Subcutaneous abdominal adipose tissue (tissue), 5 donors: Measurements from ENCODE around the gene C17orf58.
"Not testable (repeated sequence)": the region's sequence is repeated elsewhere in the genome, so short reads cannot be mapped to it uniquely, and the experiment has no call there.

Source experiments
- H3K27ac ChIP-seq: one replicate; pipeline ENCODE4 v1.7.0; 2013; ENCODE audit warnings: low read depth, mild to moderate bottlenecking, inconsistent platforms, low read length, moderate library complexity
- H3K27me3 ChIP-seq, 5 donors: one replicate each; pipeline ENCODE4 v1.7.0; 2013; ENCODE audit warnings: low read length in 5 of 5, inconsistent platforms in 1 of 5; ENCODE audit not compliant: control insufficient read depth in 5 of 5, insufficient read depth in 4 of 5
- H3K36me3 ChIP-seq, 5 donors: one replicate each; pipeline ENCODE4 v1.7.0; 2013; ENCODE audit warnings: low read length in 5 of 5; ENCODE audit not compliant: control insufficient read depth in 5 of 5, insufficient read depth in 5 of 5
- H3K4me1 ChIP-seq, 5 donors: one replicate each; pipeline ENCODE4 v1.7.0; 2013; ENCODE audit warnings: low read length in 5 of 5, mild to moderate bottlenecking in 3 of 5, moderate library complexity in 1 of 5; ENCODE audit not compliant: control insufficient read depth in 5 of 5, insufficient read depth in 5 of 5
- H3K4me3 ChIP-seq, 5 donors: one replicate each; pipeline ENCODE4 v1.7.0; 2013; ENCODE audit warnings: low read length in 5 of 5, low read depth in 1 of 5
- H3K9ac ChIP-seq, 5 donors: one replicate each; pipeline ENCODE4 v1.7.0; 2013; ENCODE audit warnings: low read length in 5 of 5, mild to moderate bottlenecking in 4 of 5, moderate library complexity in 3 of 5
- H3K9me3 ChIP-seq, 5 donors: one replicate each; pipeline ENCODE4 v1.7.0; 2013; ENCODE audit warnings: low read length in 5 of 5; ENCODE audit not compliant: control insufficient read depth in 5 of 5
- donor health status: healthy.
- donor health status: healthy.
- donor health status: healthy.
- donor health status: healthy.
- donor health status: healthy.

C17orf58 gene

DNA sequence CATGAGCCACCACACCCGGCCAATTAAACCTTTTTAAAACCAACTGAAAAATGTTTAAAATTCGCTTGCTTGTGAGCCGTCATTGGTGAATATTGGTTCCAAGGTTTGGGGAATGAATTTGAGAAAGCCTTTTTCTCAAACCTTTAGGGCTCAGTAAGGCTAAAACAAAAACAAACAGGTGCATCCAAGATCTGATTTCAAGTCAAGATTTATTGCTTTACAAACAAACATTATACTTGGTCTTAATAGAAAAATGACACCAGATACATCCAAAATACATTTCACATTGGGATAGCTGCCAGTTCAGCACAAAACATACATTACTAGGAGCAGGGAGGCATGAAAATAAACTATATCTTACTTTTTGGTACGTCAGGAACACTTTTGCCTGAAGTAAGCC lies 5.4 kb downstream of the C17orf58 start:
- Histone ChIP-seq H3K27ac (no peak overlapping the region), H3K9me3 (no peaks in the 10 kb centered on the region), H3K27me3 (no peaks in the 10 kb centered on the region), H3K4me1 (peaks cover 4 to 33% (median 23%) of the 10 kb centered on the region in 5 donors), H3K36me3 (no peaks in the 10 kb centered on the region), H3K9ac (no peak overlapping the region), H3K4me3 (no peak overlapping the region)

DNA sequence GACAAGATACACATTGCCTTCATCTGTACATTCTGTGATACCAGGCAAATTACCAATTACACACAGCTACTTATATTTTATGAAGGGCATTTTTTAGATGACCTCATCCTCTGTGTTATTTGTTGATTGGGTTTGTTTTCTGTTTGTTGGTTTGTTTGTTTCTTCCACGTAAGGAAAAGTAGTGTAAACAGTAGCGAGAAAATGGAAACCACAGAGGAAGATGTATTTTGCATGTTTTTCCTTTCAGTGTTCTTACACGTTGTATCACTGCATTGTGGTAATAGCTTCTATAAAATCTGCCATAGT lies 12.9 kb downstream of the C17orf58 start:
- no peak overlapping the region for H3K9ac ChIP-seq

GRCh38 chr17:67982686-67983382 lies 13.4 kb downstream of the C17orf58 start:
- Histone ChIP-seq H3K4me3 (no peak overlapping the region), H3K36me3 (peaks cover 4 to 11% (median 5%) of the 10 kb centered on the region in 5 donors), H3K9ac (no peak overlapping the region), H3K27ac (no peak overlapping the region), H3K9me3 (peaks cover 0 to 3% (median 0%) of the 10 kb centered on the region in 5 donors), H3K4me1 (no peaks in the 10 kb centered on the region), H3K27me3 (no peaks in the 10 kb centered on the region)

More for the DNA sequence above, 12.9 kb downstream of the C17orf58 start:
- Histone ChIP-seq H3K4me1 (no peaks in the 10 kb centered on the region), H3K4me3 (no peak overlapping the region), H3K27me3 (no peaks in the 10 kb centered on the region), H3K36me3 (peaks cover 4 to 11% (median 5%) of the 10 kb centered on the region in 5 donors), H3K27ac (no peak overlapping the region), H3K9me3 (peaks cover 0 to 3% (median 0%) of the 10 kb centered on the region in 5 donors)

- no peak overlapping the region for H3K9ac ChIP-seq
- no peak overlapping the region for H3K27ac ChIP-seq
- H3K27me3 ChIP-seq, result no peaks in the 10 kb centered on the region
- H3K4me3 ChIP-seq, result no peak overlapping the region
- H3K4me1 ChIP-seq, result no peaks in the 10 kb centered on the region
- H3K9me3 ChIP-seq, result peaks cover 0 to 3% (median 0%) of the 10 kb centered on the region in 5 donors
- peaks cover 4 to 11% (median 5%) of the 10 kb centered on the region in 5 donors for H3K36me3 ChIP-seq
Observed at GRCh38 chr17:67982034-67982640, 14.1 kb downstream of the C17orf58 start.

GRCh38 chr17:67980883-67981282 lies 15.4 kb downstream of the C17orf58 start:
- not testable (repeated sequence) for H3K27ac ChIP-seq, H3K4me1 ChIP-seq, H3K4me3 ChIP-seq, H3K9ac ChIP-seq, H3K27me3 ChIP-seq, H3K9me3 ChIP-seq
- H3K36me3 ChIP-seq, result peaks cover 4 to 16% (median 10%) of the 10 kb centered on the region in 5 donors

DNA sequence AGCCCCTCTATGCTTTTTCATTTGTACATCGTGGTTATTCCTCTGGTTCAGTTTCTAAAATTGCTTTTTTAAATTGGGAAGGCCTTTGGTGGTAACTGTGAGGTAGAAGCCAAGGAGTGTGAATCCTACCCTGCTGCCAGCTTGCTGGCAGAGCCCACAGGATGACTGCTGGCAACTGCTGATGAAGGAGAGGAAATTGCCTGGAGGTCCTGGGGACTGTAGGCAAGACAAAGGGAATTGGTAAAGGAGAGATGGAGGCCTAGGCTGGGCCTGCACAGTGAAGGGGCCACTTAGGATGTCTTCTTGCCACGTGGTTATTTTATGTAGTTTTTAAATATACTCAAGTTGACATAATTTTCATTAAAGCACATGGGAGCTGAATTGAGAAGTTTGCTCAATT lies 15.8 kb downstream of the C17orf58 start:
- Histone ChIP-seq H3K27ac (no peak overlapping the region), H3K4me1 (no peaks in the 10 kb centered on the region), H3K4me3 (no peak overlapping the region), H3K36me3 (peaks cover 4 to 20% (median 10%) of the 10 kb centered on the region in 5 donors), H3K9ac (no peak overlapping the region), H3K27me3 (no peaks in the 10 kb centered on the region), H3K9me3 (peaks cover 0 to 3% (median 0%) of the 10 kb centered on the region in 5 donors)

DNA sequence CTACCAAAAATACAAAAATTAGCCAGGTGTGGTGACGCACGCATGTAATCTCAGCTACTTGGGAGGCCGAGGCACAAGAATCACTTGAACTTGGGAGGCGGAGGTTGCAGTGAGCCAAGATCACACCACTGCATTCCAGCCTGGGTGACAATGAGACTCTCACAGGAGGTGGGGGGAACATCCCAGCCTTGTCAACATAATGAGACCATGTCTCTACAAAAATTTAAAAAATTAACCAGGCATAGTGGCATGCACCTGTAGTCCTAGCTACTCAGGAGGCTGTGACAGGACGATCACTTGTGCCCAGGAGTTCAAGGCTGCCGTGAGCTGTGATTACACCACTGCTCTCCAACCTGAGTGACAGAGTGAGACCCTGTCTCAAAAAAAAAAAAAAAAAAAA lies 20.0 kb downstream of the C17orf58 start:
- peaks cover 4 to 30% (median 16%) of the 10 kb centered on the region in 5 donors for H3K36me3 ChIP-seq
- H3K27ac ChIP-seq, H3K27me3 ChIP-seq, H3K4me3 ChIP-seq, H3K9me3 ChIP-seq, H3K4me1 ChIP-seq, H3K9ac ChIP-seq: not testable (repeated sequence)

DNA sequence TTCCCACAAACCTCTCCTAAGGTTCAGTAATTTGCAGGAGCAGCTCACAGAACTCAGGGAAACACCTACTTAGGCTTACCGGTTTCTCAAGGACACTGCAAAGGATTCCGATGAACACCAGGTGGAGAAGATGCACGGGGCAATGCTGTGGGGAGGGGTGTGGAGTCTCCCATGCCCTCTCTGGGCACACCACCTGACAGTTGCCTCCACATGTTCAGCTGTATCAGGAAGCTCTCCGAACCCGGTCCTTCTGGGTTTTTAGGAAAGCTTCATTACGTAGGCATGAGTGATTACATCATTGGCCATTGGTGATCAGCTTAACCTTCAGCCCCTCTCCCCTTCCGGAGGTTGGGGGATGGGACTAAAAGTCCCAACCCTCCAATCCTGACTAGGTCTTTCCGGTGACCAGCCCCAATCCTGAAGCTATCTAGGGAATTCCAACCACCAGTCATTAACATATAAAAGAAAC lies 21.6 kb downstream of the C17orf58 start:
- H3K4me3 ChIP-seq, result no peak overlapping the region
- H3K36me3 ChIP-seq, result peaks cover 4 to 34% (median 16%) of the 10 kb centered on the region in 5 donors
- H3K4me1 ChIP-seq, result no peaks in the 10 kb centered on the region
- no peak overlapping the region for H3K27ac ChIP-seq
- H3K9ac ChIP-seq, result no peak overlapping the region
- peaks cover 0 to 3% (median 0%) of the 10 kb centered on the region in 5 donors for H3K9me3 ChIP-seq
- no peaks in the 10 kb centered on the region for H3K27me3 ChIP-seq

- Histone ChIP-seq H3K4me3 (no peak overlapping the region), H3K27ac (no peak overlapping the region), H3K27me3 (no peaks in the 10 kb centered on the region), H3K9me3 (peaks cover 0 to 3% (median 0%) of the 10 kb centered on the region in 5 donors), H3K9ac (no peak overlapping the region), H3K36me3 (peaks cover 4 to 34% (median 16%) of the 10 kb centered on the region in 5 donors), H3K4me1 (no peaks in the 10 kb centered on the region)
Observed at GRCh38 chr17:67974185-67974584, 22.1 kb downstream of the C17orf58 start.

GRCh38 chr17:67970783-67971182 lies 25.5 kb downstream of the C17orf58 start:
- H3K27me3 ChIP-seq, result no peaks in the 10 kb centered on the region
- peaks cover 15 to 42% (median 18%) of the 10 kb centered on the region in 5 donors for H3K36me3 ChIP-seq

More at GRCh38 chr17:67970783-67971182, 25.5 kb downstream of the C17orf58 start:
- no peak overlapping the region for H3K9ac ChIP-seq
- H3K4me3 ChIP-seq, result no peak overlapping the region
- no peaks in the 10 kb centered on the region for H3K9me3 ChIP-seq
- no peak overlapping the region for H3K27ac ChIP-seq
- H3K4me1 ChIP-seq, result no peaks in the 10 kb centered on the region
